Skeletal muscle satellite cell (primary cell): ENCODE results near the gene CEP55.
"Not testable (repeated sequence)": the region's sequence is repeated elsewhere in the genome, so short reads cannot be mapped to it uniquely, and the experiment has no call there.

Experiments
- H3K27me3 ChIP-seq: 2 replicates; pipeline ENCODE4 v1.7.0; 2013; ENCODE audit warnings: low read length; ENCODE audit not compliant: control insufficient read depth, insufficient read depth
- H3K36me3 ChIP-seq: 2 replicates; pipeline ENCODE4 v1.7.0; 2013; ENCODE audit warnings: mild to moderate bottlenecking, control low read depth, low read length; ENCODE audit not compliant: insufficient read depth
- H3K4me1 ChIP-seq: 2 replicates; pipeline ENCODE4 v1.7.0; 2013; ENCODE audit warnings: low read length; ENCODE audit not compliant: control insufficient read depth, insufficient read depth
- H3K4me2 ChIP-seq: 2 replicates; pipeline ENCODE4 v1.7.0; 2013; ENCODE audit warnings: mild to moderate bottlenecking, low read length
- H3K4me3 ChIP-seq: 2 replicates; pipeline ENCODE4 v1.7.0; 2013; ENCODE audit warnings: low read length
- H3K9ac ChIP-seq: 2 replicates; pipeline ENCODE4 v1.7.0; 2013; ENCODE audit warnings: mild to moderate bottlenecking, low read depth, low read length, moderate library complexity
- H3K9me3 ChIP-seq: replicated peaks from 2 replicates; pipeline ENCODE4 v1.7.0; 2013; ENCODE audit warnings: mild to moderate bottlenecking, control low read depth, low read length

Gene CEP55

DNA sequence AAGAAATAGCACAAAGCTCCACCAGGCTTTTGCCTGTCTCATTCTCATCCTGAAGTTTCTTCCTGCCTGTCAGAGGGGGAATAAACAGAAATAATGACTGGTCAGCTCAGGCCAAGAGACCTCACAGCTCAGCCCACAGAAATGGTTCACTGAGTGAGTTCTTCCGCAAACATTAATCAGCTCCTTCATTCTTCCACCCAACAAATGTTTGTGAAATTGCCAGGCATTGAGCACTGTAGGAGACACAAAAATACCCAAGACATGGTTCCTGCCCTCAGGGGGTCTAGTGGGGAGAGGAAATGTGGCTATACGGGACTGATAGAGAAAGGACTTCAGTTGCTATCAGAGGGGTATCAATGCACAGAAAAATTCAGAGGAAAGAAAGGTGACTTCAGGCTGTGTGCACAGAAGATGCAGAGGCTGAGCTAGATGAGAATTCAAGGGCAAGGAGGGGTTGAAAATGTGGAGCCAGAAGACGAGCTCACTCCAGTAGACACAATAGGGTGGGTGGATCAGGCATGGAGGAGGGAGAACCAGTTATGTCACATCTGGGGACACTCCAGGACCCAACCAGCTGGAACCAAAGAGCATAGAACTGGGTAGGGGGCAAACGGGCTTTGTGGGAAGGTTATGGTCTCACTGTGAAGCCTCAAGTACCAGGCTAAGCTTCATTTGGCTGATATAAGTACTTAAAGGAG lies 35.2 kb upstream of the CEP55 start:
- Histone ChIP-seq H3K27me3 (no peaks in the 10 kb centered on the region), H3K4me3 (no peak overlapping the region), H3K36me3 (peaks cover 34% of the 10 kb centered on the region), H3K9ac (peak overlapping the region; percentile 90), H3K9me3 (no peaks in the 10 kb centered on the region), H3K4me1 (peaks cover 87% of the 10 kb centered on the region), H3K4me2 (peak overlapping the region; percentile 2)

DNA sequence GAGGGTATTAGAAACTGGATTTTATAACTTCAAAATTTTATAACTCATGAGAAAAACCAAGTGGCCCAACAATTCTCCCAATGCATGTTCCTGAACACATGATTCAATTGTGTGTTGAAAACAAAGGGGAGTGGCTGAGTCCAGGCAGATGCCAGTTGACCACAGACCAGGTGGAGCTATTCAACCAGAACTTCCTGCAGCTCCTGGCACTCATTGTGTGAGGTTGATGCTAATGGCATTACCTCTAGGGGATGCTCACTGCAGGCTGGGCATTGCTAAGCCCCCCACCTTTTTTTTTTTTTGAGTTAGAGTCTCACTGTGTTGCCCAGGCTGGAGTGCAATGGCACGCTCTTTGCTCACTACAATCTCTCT lies 34.6 kb upstream of the CEP55 start:
- H3K4me1 ChIP-seq = peaks cover 92% of the 10 kb centered on the region
- no peak overlapping the region for H3K4me3 ChIP-seq
- H3K9ac ChIP-seq = peak overlapping the region; percentile 90
- peaks cover 32% of the 10 kb centered on the region for H3K36me3 ChIP-seq
- peak overlapping the region; percentile 2 for H3K4me2 ChIP-seq
- no peaks in the 10 kb centered on the region for H3K27me3 ChIP-seq
- no peaks in the 10 kb centered on the region for H3K9me3 ChIP-seq

DNA sequence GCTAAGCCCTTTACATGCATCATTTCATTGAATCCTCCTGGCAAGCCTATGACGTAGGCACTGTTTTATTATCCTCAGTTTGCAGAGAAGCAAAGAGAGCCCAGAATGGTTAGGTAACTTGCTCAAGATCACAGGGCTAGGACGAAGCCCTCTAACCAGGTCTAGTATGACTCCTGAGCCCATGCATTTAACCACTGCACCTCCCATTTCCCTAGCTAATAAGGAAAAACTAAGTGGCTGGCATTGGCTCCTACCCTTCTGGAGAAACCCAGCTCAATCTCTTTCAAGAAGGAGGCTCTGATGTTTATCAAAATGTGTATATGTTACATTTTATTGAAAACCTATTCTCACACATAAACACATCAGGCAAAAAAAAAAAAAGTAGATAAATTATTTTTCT lies 34.0 kb upstream of the CEP55 start:
- Histone ChIP-seq H3K4me1 (peaks cover 88% of the 10 kb centered on the region), H3K9ac (peak overlapping the region; percentile 90), H3K9me3 (no peaks in the 10 kb centered on the region), H3K4me3 (no peak overlapping the region), H3K4me2 (peak overlapping the region; percentile 2), H3K27me3 (no peaks in the 10 kb centered on the region), H3K36me3 (peaks cover 28% of the 10 kb centered on the region)

DNA sequence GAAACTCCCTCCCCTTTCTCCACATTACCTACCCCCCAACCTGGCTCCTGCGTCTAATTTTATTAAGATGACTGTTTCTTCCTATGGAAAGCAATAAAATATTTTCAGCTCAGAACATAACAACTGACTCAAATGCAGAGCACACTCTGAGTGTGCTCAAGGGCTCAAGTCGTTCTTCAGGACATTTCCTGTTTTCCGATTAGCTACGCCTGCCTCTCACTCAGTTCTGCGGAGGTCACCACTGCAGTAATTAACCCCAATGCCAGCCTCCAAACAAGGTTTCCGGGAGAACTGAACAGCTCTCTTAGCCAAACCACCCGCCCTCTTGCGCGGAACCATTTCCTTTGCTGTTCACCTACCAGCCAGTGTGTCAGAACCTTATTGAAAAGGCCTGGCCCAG lies 33.5 kb upstream of the CEP55 start:
- no peaks in the 10 kb centered on the region for H3K9me3 ChIP-seq
- no peak overlapping the region for H3K4me3 ChIP-seq
- peaks cover 86% of the 10 kb centered on the region for H3K4me1 ChIP-seq
- peak overlapping the region; percentile 90 for H3K9ac ChIP-seq
- H3K27me3 ChIP-seq = no peaks in the 10 kb centered on the region
- H3K4me2 ChIP-seq = peak overlapping the region; percentile 2
- H3K36me3 ChIP-seq = peaks cover 28% of the 10 kb centered on the region

DNA sequence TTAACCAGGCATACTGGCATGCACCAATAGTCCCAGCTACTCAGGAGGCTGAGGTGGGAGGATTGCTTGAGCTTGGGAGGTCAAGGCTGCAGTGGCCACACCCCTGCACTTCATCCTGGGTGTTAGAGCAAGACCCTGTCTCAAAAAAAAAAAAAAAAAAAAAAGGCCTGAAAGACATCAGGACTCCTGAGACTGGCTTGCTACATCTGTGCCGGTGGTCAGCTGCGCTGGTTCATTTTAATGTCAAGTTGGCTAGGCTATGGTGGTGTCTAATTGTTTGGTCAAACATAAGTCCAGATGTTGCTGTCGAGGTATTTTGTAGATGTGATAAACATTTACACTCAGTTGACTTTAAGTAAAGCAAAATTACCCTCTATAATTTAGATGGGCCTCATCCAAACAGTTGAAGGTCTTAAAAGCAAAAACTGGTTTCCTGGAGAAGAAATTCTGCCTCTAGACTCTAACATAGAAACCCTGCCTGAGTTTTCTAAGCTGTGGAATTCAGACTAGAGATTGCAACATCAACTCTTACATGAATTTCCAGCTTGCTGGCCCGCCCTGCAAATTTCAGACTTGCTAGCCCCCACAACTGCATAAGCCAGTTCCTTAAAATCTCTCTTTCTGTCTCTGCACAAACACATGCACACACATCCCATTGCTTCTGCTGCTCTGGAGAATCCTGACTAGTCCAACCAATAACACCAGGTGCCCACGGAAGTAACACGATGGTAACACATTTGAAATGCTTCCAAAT lies 32.5 kb upstream of the CEP55 start:
- peak overlapping the region; percentile 90 for H3K9ac ChIP-seq

DNA sequence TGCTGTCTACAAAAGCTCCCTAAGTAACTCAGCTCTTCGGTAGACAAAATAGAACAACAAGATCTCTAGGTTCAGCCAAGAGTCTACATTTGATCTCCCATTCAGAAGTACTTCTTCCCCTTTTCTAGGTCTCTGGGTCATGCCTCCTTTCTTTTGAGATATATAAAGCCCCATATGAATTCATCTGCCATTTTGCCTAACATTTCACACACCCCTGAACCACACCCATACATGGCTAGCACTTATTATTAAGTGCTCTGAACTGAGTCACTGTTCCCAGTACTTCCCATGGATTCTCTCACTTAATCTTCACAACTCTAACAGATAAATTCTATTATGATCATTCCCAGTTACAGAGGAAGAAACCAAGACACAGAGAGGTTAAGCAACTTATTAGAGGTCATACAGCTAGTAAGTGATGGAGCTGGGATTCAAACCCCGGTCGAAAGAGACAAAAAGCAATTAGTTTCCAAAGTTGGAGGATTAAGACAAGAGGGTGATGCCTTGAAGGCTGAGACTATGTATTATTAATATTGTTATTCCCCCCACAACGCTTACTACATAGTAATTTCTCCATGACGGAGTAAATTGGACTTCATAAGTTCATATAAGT lies 31.5 kb upstream of the CEP55 start:
- Histone ChIP-seq H3K4me2 (peak overlapping the region; percentile 48), H3K9ac (peak overlapping the region; percentile 90), H3K27me3 (no peaks in the 10 kb centered on the region), H3K36me3 (peaks cover 31% of the 10 kb centered on the region), H3K4me3 (peak overlapping the region; percentile 21), H3K9me3 (no peaks in the 10 kb centered on the region), H3K4me1 (peaks cover 88% of the 10 kb centered on the region)

More for the DNA sequence above, 32.5 kb upstream of the CEP55 start:
- Histone ChIP-seq H3K4me3 (peak overlapping the region; percentile 21), H3K4me1 (peaks cover 88% of the 10 kb centered on the region), H3K9me3 (no peaks in the 10 kb centered on the region), H3K36me3 (peaks cover 31% of the 10 kb centered on the region), H3K4me2 (peak overlapping the region; percentile 48), H3K27me3 (no peaks in the 10 kb centered on the region)

DNA sequence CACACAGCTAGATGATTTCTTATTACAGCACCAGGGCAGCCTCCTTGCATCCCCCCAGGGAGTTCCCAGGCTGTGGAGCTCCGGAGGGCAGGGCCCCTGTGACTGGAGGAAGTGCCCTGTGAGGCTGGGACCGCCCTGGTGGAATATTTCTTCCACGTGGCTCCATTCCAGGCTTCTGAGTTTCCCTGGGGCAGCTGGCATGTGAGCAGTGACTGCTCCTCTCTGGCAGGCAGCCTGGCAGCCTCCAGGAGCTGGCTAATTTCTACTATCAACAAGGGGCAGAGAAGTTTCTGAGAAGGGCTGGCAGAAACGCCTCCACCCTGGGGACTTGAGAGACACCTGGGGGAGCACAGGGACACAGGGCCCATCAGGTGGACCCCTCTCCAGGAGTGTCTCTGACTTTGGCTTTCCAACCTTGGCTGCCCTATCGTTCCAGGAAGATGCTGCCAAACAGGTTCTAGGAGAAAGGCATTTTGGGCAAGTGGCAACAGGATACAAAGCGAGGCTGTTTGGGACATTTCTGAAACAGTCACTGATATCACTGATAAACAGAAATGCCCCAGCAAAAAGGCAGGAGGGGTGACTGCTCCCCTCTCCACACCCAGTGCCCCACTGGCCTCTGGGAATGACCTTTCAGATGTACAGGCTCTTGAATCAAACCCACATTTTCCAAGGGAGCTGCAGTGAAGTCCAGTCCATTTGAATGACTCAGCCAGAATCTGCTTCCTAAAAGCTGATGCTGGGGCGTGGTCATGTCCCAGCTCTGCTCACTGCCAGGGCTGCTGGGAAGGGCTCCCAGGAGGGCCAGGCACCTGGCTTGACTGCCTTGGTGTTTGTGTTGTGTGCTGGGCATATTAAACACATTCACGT lies 30.4 kb upstream of the CEP55 start:
- H3K36me3 ChIP-seq = peaks cover 27% of the 10 kb centered on the region
- no peaks in the 10 kb centered on the region for H3K9me3 ChIP-seq
- peak overlapping the region; percentile 74 for H3K4me2 ChIP-seq
- H3K4me3 ChIP-seq = peak overlapping the region; percentile 43
- H3K27me3 ChIP-seq = no peaks in the 10 kb centered on the region
- peaks cover 91% of the 10 kb centered on the region for H3K4me1 ChIP-seq
- H3K9ac ChIP-seq = peak overlapping the region; percentile 90

DNA sequence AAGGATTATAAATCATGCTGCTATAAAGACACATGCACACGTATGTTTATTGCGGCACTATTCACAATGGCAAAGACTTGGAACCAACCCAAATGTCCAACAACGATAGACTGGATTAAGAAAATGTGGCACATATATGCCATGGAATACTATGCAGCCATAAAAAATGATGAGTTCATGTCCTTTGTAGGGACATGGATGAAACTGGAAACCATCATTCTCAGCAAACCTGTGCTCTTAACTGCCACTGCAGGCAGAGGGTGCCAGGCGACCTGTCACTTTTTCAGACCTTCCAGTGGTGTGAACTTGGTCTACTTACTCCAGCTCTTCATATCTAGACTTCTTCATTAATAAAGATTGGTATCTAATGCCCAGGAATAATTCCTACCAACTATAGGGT lies 28.8 kb upstream of the CEP55 start:
- Histone ChIP-seq H3K4me3 (peak overlapping the region; percentile 53), H3K4me1 (peaks cover 88% of the 10 kb centered on the region), H3K9ac (peak overlapping the region; percentile 86), H3K4me2 (peak overlapping the region; percentile 75), H3K36me3 (peaks cover 26% of the 10 kb centered on the region)
- not testable (repeated sequence) for H3K27me3 ChIP-seq, H3K9me3 ChIP-seq

DNA sequence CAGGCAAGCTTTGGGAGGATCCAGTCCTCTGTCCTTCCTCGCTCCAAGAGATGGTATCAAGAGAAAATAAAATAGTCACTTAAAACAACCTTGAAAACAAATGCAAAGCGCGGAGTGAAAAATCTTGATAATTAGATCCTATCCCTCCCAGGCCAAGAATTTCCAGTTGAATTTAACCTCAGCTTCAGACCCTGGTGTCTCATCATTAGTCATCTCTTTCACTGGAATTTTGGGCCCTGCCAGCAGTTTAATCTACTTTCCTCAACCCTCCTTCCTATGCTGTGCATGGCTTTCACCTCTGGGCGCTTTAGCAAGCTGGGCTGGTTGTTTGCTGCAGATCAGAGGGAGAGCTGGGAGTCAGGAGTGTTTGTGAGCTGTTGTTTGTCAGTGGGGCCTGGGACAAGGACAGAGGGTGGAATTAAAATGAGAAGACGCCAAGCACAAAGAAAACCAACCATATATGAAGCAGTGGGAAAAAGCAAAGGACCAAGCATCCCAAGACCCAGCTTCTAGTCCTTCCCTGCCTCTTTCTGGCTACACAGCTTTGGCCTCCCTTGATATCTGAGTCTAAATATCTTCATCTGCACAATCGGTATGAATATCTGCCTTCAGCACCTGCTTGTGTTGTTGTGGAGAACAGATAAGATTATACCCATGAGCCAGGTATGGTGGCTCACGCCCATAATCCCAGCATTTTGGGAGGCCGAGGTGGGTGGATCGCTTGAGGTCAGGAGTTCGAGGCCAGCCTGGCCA lies 27.8 kb upstream of the CEP55 start:
- H3K4me2 ChIP-seq = peak overlapping the region; percentile 75
- peak overlapping the region; percentile 53 for H3K4me3 ChIP-seq
- no peaks in the 10 kb centered on the region for H3K27me3 ChIP-seq
- H3K9me3 ChIP-seq = no peaks in the 10 kb centered on the region
- H3K36me3 ChIP-seq = peaks cover 36% of the 10 kb centered on the region
- H3K4me1 ChIP-seq = peaks cover 88% of the 10 kb centered on the region
- H3K9ac ChIP-seq = peak overlapping the region; percentile 86

DNA sequence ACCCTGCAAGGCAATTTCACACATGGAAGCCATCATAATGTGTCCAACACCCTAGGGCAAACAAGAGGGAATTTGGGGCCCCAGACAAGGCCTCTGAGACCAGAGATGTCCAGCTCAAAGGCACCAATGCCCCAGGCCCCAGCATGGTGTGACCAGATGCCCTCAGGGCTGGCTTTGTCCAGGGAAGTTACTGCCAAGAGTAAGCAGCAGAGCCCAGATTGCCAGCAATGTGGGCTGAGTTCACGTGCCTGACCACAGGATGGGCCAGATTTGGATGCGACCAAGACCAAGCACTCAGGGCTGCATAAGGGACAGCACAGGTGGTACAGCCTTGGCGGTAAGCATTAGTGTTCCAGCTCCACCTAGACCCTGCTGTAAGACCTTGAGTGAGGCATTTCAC lies 27.0 kb upstream of the CEP55 start:
- Histone ChIP-seq H3K4me1 (peaks cover 88% of the 10 kb centered on the region), H3K9me3 (no peaks in the 10 kb centered on the region), H3K36me3 (peaks cover 44% of the 10 kb centered on the region), H3K9ac (peak overlapping the region; percentile 79), H3K27me3 (no peaks in the 10 kb centered on the region), H3K4me3 (peak overlapping the region; percentile 34), H3K4me2 (peak overlapping the region; percentile 28)
